Measurements from ENCODE around the gene PRRG2. TPM values are rescaled to one million over a fixed set of nuclear protein-coding genes. Genes with fewer than 3 reads are reported as not detected.

Gene PRRG2
- total and polyA plus RNA-seq, 7 donors: 0.71 to 18.9 (median 12.7) TPM; not detected in 3

- H3K4me1 ChIP-seq: no peaks in the 10 kb centered on the region
- TF ChIP-seq EP300 (IDR thresholded peaks at IDR 0.05) (no peak), POLR2AphosphoS5 (IDR thresholded peaks at IDR 0.05) (no peak), POLR2A (IDR thresholded peaks at IDR 0.05) (no peak), CTCF (IDR thresholded peaks at IDR 0.05) (no peak)
- no peak overlapping the region for H3K4me3 ChIP-seq
- H3K27me3 ChIP-seq: no peaks in the 10 kb centered on the region
- intact Hi-C loops (cut with DNase I): no loop called here
- DNase-seq: no peak
- WGBS, 2 donors: 77 to 93% methylated on average over 7 of the region's 7 CpGs
- no peak overlapping the region for H3K27ac ChIP-seq
- no peaks in the 10 kb centered on the region for H3K9me3 ChIP-seq
- H3K36me3 ChIP-seq: peaks cover 20 to 94% (median 42%) of the 10 kb centered on the region in 4 donors
These were observed 24.5 kb downstream of the PRRG2 start for GRCh38 chr19:49605605-49606004.

- peaks cover 0 to 11% (median 6%) of the 10 kb centered on the region in 4 donors for H3K4me1 ChIP-seq
- 95 to 97% methylated on average over 12 of the region's 12 CpGs for WGBS, 2 donors
- TF ChIP-seq POLR2A (IDR thresholded peaks at IDR 0.05) (no peak), POLR2AphosphoS5 (IDR thresholded peaks at IDR 0.05) (no peak), CTCF (IDR thresholded peaks at IDR 0.05) (no peak)
- H3K9me3 ChIP-seq: no peaks in the 10 kb centered on the region
- no peak overlapping the region for H3K4me3 ChIP-seq
- H3K27me3 ChIP-seq: no peaks in the 10 kb centered on the region
- no peak for DNase-seq
- no peak overlapping the region for H3K27ac ChIP-seq
- H3K36me3 ChIP-seq: peaks cover 0 to 72% (median 42%) of the 10 kb centered on the region in 4 donors
- intact Hi-C loops (cut with DNase I): no loop called here
These were observed 28.5 kb downstream of the PRRG2 start for GRCh38 chr19:49609499-49610092.

- H3K36me3 ChIP-seq: peaks cover 13 to 75% (median 53%) of the 10 kb centered on the region in 4 donors
These were observed 32.3 kb downstream of the PRRG2 start for GRCh38 chr19:49613374-49613773.

GRCh38 chr19:49614096-49614833, 33.1 kb downstream of the PRRG2 start:
- Histone ChIP-seq H3K36me3 (peaks cover 13 to 75% (median 46%) of the 10 kb centered on the region in 4 donors), H3K4me1 (peaks cover 0 to 11% (median 6%) of the 10 kb centered on the region in 4 donors), H3K27me3 (no peaks in the 10 kb centered on the region), H3K27ac (no peak overlapping the region), H3K4me3 (no peak overlapping the region), H3K9me3 (no peaks in the 10 kb centered on the region)
- intact Hi-C loops (cut with DNase I): no loop called here
- WGBS, 2 donors: 83 to 84% methylated on average over 19 of the region's 19 CpGs
- TF ChIP-seq EP300 (IDR thresholded peaks at IDR 0.05) (no peak), CTCF (IDR thresholded peaks at IDR 0.05) (no peak), POLR2AphosphoS5 (IDR thresholded peaks at IDR 0.05) (no peak), POLR2A (IDR thresholded peaks at IDR 0.05) (no peak)
- DNase-seq: no peak

More at GRCh38 chr19:49613374-49613773, 32.3 kb downstream of the PRRG2 start:
- Histone ChIP-seq H3K27me3 (no peaks in the 10 kb centered on the region), H3K9me3 (no peaks in the 10 kb centered on the region), H3K4me1 (peaks cover 0 to 11% (median 6%) of the 10 kb centered on the region in 4 donors), H3K4me3 (no peak overlapping the region), H3K27ac (no peak overlapping the region)
- intact Hi-C loops (cut with DNase I): no loop called here
- DNase-seq: no peak
- TF ChIP-seq EP300 (IDR thresholded peaks at IDR 0.05) (no peak), POLR2A (IDR thresholded peaks at IDR 0.05) (no peak), CTCF (IDR thresholded peaks at IDR 0.05) (no peak), POLR2AphosphoS5 (IDR thresholded peaks at IDR 0.05) (no peak)
- 72 to 84% methylated on average over 4 of the region's 4 CpGs for whole genome bisulfite sequencing, 2 donors

Measured in sigmoid colon (tissue), 7 donors.